GM21576 (cell line): ENCODE results near the gene SPOCK2.
"Not testable (repeated sequence)": the region's sequence is repeated elsewhere in the genome, so short reads cannot be mapped to it uniquely, and the experiment has no call there.

Experiments
- ATAC-seq: cut with Tn5 transposase; IDR thresholded peaks from one replicate; pipeline ENCODE4 v1.9.1; 2021; ENCODE audit warnings: mild to moderate bottlenecking, moderate library complexity; ENCODE audit not compliant: unreplicated experiment

Gene SPOCK2

GRCh38 chr10:72108830-72109635 is 20.7 kb upstream of the SPOCK2 start:
- no peak for ATAC-seq

DNA sequence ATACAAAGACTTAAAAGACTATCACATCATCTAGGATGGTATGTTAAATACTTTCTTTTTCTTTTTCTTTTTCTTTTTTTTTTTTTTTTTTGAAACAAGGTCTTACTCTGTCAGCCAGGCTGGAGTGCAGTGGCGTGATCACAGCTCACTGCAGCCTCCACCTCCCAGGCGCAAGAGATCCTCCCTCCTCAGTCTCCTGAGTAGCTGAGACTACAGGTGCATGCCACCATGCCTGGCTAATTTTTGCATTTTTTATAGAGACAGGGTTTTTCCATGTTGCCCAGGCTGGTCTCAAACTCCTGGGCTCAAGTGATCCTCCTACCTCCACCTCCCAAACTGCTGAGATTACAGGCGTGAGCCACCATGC is 19.6 kb upstream of the SPOCK2 start:
- not testable (repeated sequence) for ATAC-seq

GRCh38 chr10:72107325-72108003 is 19.1 kb upstream of the SPOCK2 start:
- ATAC-seq: no peak

DNA sequence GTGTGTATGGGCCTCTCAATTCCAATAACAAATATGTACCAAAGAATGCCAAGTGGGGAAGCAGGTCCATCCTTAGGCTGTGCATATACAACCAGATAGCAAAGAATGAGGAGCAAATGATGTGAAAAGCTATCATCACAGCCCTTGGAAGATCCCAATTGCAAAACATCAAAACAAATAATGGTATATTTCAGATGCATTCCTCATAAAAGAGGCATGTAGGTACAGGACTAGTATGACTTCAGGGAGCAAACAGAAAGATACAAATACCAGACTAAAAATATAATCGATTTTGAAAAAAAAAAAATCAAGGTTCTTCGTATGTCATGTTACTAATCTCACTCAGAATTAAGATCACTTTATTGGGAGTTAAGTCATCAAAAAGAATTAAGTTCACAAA is 18.5 kb upstream of the SPOCK2 start:
- no peak for ATAC-seq

- no peak for ATAC-seq
Observed at GRCh38 chr10:72106154-72106849, 18.0 kb upstream of the SPOCK2 start.

DNA sequence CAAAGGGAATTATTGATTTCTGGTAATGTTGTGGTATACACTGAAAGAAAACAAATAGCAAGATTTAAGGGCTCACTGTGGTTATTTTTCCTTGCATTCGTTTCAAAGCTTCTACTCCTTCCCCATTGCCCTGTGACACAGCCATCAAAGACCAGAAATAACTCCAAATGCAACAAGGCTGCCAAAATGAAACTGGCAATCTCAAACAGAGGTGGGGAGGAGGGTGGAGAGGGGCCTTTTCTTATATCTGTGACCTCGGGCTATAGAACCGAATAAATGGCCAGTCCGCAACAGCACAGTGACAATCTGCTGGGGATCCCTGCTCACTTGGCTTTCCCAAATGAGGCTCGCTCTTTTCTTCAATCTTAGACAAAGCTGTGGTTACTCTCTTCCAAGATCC is 17.4 kb upstream of the SPOCK2 start:
- ATAC-seq: no peak

- ATAC-seq: no peak
Observed at GRCh38 chr10:72105098-72105475, 16.7 kb upstream of the SPOCK2 start.

DNA sequence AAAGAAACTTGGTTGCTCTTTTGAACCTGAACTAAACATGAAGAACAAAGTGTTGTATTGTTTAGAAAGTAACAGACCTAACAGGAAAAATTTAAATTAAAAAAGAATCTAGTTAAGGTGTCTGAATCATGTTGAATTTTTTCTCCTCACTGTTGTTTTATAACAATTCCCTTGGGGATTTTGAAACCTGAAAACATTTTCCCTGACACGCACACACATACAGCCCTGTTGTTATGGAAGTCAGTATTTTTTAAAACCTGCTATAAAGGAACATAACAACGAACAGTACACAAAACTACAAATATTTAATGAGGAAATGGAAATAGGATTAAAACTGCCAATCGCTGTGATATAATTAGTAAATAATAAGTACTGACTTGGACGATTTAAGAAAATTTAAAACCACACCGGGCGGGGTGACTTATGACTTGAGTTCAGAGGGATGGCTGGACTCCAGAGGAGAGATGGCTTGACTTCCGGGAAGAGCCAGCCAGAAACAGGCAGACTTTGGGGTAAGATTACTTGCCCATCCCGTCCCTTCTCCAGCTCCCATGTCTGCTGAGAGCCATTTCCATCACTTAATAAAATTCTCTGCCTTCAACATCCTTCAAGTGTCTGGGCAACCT is 16.2 kb upstream of the SPOCK2 start:
- ATAC-seq: no peak

DNA sequence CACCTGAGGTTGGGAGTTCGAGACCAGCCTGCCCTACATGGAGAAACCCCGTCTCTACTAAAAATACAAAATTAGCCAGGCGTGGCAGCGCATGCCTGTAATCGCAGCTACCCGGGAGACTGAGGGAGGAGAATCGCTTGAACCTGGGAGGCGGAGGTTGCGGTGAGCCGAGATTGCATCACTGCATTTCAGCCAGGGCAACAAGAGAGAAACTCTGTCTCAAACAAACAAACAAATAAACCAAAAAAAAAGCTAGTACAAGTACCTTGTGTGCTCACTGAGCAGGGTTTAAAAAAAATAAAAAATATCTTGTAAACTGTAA is 11.2 kb upstream of the SPOCK2 start:
- no peak for ATAC-seq

- ATAC-seq: no peak
Observed at GRCh38 chr10:72098836-72099599, 10.7 kb upstream of the SPOCK2 start.

DNA sequence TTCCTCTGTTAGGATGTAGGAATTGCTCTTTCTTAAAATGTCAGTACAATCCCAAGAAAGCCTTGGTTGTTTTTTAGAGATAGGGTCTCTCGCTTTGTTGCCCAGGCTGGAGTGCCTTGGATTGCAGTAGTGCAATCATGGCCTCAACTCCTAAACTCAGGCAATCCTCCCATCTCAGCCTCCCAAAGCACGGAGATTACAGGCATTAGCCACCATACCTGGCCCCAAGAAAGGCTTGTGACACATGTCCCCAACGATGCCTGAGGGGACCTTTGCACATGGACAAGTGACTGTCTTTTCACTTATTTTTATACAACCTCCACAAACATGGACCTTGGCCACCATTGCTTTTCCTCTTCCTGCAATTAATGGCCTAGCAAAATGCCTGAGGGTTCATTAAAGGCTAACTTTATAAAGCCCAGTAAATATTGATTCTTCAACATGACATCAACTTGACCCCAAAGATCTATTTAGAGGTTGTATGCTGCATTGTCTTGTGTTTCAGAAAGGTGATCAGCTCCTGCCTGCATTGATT is 10.0 kb upstream of the SPOCK2 start:
- ATAC-seq: no peak

DNA sequence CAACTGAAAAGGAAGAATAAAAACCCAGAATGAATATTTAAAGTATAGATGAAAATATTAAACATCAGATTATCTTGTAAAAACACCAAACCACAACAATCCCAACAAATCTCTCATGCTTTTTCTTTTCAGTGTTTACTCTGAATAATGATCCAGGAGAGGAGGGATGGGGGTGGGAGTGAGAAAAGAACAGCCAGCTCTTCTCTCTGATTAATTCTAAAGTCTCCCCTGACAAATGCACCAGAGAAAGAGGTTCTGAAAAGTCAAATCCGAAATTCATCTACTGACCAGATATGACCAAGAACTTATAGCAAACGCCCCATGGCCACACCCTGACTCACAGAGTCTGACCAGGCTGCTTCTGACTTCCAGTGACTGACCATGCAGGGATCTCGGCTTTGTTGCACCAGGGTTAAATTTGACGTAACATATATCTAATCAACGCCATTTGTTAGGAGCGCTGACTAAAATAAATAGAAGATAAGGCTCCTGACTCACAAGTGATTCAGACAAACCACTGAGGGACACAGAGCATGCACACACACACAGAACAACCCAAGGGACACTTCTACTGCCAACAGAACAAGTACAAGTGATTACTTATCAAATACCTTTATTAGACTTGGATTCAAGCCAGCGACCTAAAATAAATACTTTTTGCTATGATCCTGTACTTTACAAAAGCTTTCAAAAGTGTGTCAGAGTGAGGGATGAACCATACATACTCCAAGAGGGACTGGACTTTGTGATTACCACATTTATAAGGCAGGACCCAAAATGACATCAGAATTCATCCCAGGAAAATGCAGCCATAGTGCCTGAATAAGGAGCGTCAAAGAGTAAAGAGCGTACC is 9.3 kb upstream of the SPOCK2 start:
- ATAC-seq: no peak

DNA sequence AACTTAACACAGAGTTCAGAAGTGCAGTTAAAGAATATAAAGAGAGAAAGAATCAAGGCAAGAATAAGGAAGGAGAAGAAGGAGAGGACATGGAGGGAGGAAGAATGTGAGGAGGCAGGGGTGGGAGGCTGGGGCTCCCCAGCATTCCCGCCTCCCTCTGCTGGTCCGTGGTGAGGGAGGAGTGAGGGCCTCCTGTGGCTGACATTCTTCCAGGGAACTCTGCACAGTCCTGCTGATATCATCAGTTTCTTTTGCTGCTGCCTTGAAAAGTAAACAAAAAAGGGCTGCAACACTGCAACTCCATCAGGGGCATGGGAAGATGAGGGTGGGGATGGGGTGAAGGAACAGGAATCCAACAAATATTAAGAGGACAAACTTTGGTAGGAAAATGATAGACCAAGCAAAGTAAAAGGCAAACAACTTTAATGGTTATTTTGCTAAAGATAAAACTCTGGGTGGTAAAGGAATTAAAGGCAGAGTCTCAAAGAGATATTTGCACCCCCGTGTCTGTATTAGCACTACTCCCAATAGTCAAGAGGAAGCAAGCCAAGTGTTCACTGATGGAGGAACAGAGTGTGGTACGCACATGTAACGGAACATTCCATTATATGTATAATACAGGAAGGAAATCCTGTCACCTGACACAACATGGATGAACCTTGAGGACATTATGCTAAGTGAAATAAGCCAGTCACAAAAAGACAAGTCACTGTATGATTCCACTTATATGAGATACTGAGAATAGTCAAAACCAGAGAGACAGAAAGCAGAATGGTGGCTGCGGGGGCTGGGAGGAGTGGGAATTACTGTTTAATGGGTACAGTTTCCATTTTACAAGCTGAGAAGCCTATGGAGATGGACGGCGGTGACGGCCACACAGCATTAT is 8.0 kb upstream of the SPOCK2 start:
- ATAC-seq: no peak

DNA sequence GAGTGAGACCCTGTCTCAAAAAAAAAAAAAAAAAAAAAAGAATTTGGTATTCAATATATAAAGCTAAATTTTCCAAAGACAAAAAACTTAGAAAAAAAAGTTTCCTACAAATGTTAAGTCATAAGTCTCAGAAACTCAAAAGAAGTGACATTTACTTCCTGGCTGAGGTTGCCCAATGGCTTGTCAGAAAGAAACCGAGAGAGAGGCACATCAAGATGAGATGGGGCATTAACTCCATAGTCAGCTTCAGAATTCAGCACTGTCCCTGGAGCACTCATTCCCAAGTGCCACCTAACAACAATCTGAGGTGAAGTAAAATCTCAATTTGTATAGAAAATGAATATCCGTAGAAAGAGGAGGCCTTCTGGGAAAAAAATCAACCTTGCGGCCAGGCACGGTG is 6.8 kb upstream of the SPOCK2 start:
- no peak for ATAC-seq

DNA sequence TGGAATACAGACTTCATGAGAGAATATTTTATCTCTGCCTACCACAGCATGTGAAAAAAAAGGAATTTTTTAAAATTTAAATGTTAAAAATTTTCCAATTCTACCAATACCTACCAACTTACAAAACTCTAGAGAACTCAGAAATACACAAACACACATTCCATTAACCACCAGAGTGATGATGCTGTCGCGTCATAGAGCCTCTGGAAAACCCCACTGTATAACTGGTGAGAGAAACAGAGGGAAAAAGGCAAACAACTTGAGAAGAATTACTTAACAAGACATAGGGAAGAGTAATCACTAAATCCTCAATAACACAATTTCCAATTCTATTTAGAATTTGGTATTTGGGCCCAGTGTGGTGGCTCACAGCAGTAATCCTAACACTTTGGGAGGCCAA is 6.2 kb upstream of the SPOCK2 start:
- ATAC-seq: no peak

DNA sequence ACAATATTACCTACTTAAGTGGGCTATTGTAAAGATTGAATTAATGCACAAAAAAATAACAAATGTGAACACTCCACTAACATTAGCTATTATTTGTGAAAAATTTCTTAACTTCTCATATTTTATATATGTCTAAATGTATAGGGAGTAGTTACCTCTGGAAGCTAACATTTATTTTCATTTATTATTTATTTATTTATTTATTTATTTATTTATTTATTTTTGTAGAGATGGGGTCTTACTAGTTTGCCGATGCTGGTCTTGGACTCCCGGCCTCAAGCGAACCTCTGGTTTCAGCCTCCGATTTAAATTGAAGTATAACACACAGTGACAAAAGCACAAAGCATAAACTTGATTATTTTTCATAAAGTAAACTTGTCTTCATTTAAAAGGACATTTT is 5.1 kb upstream of the SPOCK2 start:
- no peak for ATAC-seq

DNA sequence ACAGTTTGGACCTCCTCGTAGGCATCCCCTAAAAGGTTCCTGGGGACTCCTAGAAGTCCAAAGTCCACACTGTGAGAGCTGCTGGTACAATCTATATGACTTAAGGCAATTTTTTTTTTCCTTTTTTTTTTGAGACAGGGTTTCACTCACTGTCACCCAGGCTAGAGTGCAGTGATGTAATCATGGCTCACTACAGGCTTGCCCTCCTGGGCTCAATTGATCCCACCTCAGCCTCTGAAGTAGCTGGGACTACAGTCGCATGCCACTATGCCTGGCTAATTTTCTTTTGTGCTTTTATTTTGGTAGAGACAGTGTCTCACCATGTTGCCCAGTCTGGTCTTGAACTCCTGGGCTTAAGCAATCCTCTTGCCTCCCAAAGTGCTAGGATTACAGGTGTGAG is 4.6 kb upstream of the SPOCK2 start:
- ATAC-seq: no peak

- ATAC-seq: no peak
Observed at GRCh38 chr10:72092171-72092924, 4.0 kb upstream of the SPOCK2 start.
